SK-N-SH treated with all-trans-retinoic acid at 6 μM for 48 hours (cell line): ENCODE results near the gene ERO1B.
"Not testable (repeated sequence)": the region's sequence is repeated elsewhere in the genome, so short reads cannot be mapped to it uniquely, and the experiment has no call there.

Experiments used
- ATAC-seq: fragments of 200-7000 bp; cut with Tn5 transposase; 3 replicates; pipeline ENCODE4 v1.9.1; 2020; ENCODE audit warnings: mild to moderate bottlenecking, moderate library complexity
- ARNTL ChIP-seq: fragments of 450-650 bp; formaldehyde crosslinking; IDR thresholded peaks from 2 replicates; pipeline ENCODE4 v1.5.0; 2020; ENCODE audit warnings: low read depth, mild to moderate bottlenecking, moderate library complexity, borderline replicate concordance
- BACH2 ChIP-seq: fragments of 250-450 bp; sonication (Bioruptor Pico); IDR thresholded peaks from 2 replicates; pipeline ENCODE4 v1.9.0; 2021; ENCODE audit warnings: mild to moderate bottlenecking, borderline replicate concordance
- CREB5 ChIP-seq: fragments of 250-450 bp; sonication (Bioruptor Pico); IDR thresholded peaks from 2 replicates; pipeline ENCODE4 v1.5.1; 2020; ENCODE audit warnings: low read depth, mild to moderate bottlenecking, moderate library complexity
- CSDC2 ChIP-seq: fragments of 250-450 bp; sonication (Bioruptor Pico); IDR thresholded peaks from 2 replicates; pipeline ENCODE4 v1.5.0; 2020; ENCODE audit warnings: mild to moderate bottlenecking, moderate library complexity
- CSRNP3 ChIP-seq: fragments of 250-450 bp; sonication (Bioruptor Pico); IDR thresholded peaks from 2 replicates; pipeline ENCODE4 v1.5.1; 2021; ENCODE audit warnings: mild to moderate bottlenecking, moderate library complexity
- ESRRG ChIP-seq: fragments of 250-450 bp; sonication (Bioruptor Pico); IDR thresholded peaks from 2 replicates; pipeline ENCODE4 v1.6.1; 2021; ENCODE audit warnings: mild to moderate bottlenecking
- GLIS3 ChIP-seq: fragments of 250-450 bp; sonication (Bioruptor Pico); IDR thresholded peaks from 2 replicates; pipeline ENCODE4 v1.5.0; 2020; ENCODE audit warnings: mild to moderate bottlenecking, moderate library complexity
- OSR1 ChIP-seq: fragments of 250-450 bp; sonication (Bioruptor Pico); IDR thresholded peaks from 2 replicates; pipeline ENCODE4 v1.8.0; 2022; ENCODE audit warnings: moderate library complexity, mild to moderate bottlenecking, inconsistent platforms
- PATZ1 ChIP-seq: fragments of 250-450 bp; sonication (Bioruptor Pico); IDR thresholded peaks from 2 replicates; pipeline ENCODE4 v1.8.0; 2020; ENCODE audit warnings: mild to moderate bottlenecking, moderate library complexity, borderline replicate concordance
- POU6F1 ChIP-seq: fragments of 250-450 bp; sonication (Bioruptor Pico); IDR thresholded peaks from 2 replicates; pipeline ENCODE4 v1.8.0; 2021; ENCODE audit warnings: low read depth, mild to moderate bottlenecking, moderate library complexity, borderline replicate concordance
- PPARA ChIP-seq: fragments of 250-450 bp; sonication (Bioruptor Pico); IDR thresholded peaks from 2 replicates; pipeline ENCODE4 v1.5.0; 2020; ENCODE audit warnings: mild to moderate bottlenecking, borderline replicate concordance
- RARB ChIP-seq: fragments of 250-450 bp; sonication (Bioruptor Pico); IDR thresholded peaks from 2 replicates; pipeline ENCODE4 v1.8.0; 2021; ENCODE audit warnings: mild to moderate bottlenecking, moderate library complexity
- TCF4 ChIP-seq: fragments of 250-450 bp; sonication (Bioruptor Pico); IDR thresholded peaks from 2 replicates; pipeline ENCODE4 v1.8.0; 2021; ENCODE audit warnings: mild to moderate bottlenecking, moderate library complexity, borderline replicate concordance
- TOX ChIP-seq: fragments of 250-450 bp; sonication (Bioruptor Pico); IDR thresholded peaks from 2 replicates; pipeline ENCODE4 v1.8.0; 2021; ENCODE audit warnings: mild to moderate bottlenecking, moderate library complexity, borderline replicate concordance
- TSHZ2 ChIP-seq: fragments of 250-450 bp; sonication (Bioruptor Pico); IDR thresholded peaks from 2 replicates; pipeline ENCODE4 v1.5.0; 2020; ENCODE audit warnings: mild to moderate bottlenecking, moderate library complexity
- ZC3H10 ChIP-seq: fragments of 250-450 bp; sonication (Bioruptor Pico); IDR thresholded peaks from 2 replicates; pipeline ENCODE4 v1.5.1; 2021; ENCODE audit warnings: mild to moderate bottlenecking, moderate library complexity
- ZFP3 ChIP-seq: fragments of 250-450 bp; sonication (Bioruptor Pico); IDR thresholded peaks from 2 replicates; pipeline ENCODE4 v1.5.0; 2020; ENCODE audit warnings: mild to moderate bottlenecking, moderate library complexity
- ZFP30 ChIP-seq: fragments of 450-650 bp; formaldehyde crosslinking; IDR thresholded peaks from 2 replicates; pipeline ENCODE4 v1.5.0; 2022; ENCODE audit warnings: mild to moderate bottlenecking, moderate library complexity
- ZNF565 ChIP-seq: fragments of 450-650 bp; formaldehyde crosslinking; conservative IDR thresholded peaks from 2 replicates; pipeline ENCODE4 v1.5.0; 2020; ENCODE audit warnings: low read depth, mild to moderate bottlenecking, moderate library complexity
- ZNF8 ChIP-seq: fragments of 450-650 bp; formaldehyde crosslinking; IDR thresholded peaks from 2 replicates; pipeline ENCODE4 v1.5.0; 2020; ENCODE audit warnings: mild to moderate bottlenecking, moderate library complexity

ERO1B gene

GRCh38 chr1:236281654-236282424 lies at the start of gene ERO1B:
TSS of gene ERO1B (minus strand) at chr1:236281958. CDS start at chr1:236281783, 175 bp downstream.
- peak; percentile 98 for ATAC-seq
- TF ChIP-seq PPARA (0 out of 2 replicates have a peak, but pooled peaks have one; percentile 36), CSRNP3 (CRISPR knock-in tag) (no peak)

GRCh38 chr1:236331412-236331811 lies 49.7 kb upstream of the ERO1B start:
- ATAC-seq, result not testable (repeated sequence)

GRCh38 chr1:236326432-236326831 lies 44.7 kb upstream of the ERO1B start:
- TF ChIP-seq CREB5 (no peak), BACH2 (CRISPR knock-in tag) (no peak), ZNF8 (no peak), TSHZ2 (CRISPR knock-in tag) (no peak), TOX (CRISPR knock-in tag) (no peak), PPARA (no peak), CSRNP3 (CRISPR knock-in tag) (no peak), GLIS3 (CRISPR knock-in tag) (no peak), TCF4 (no peak), ZNF565 (no peak), ZC3H10 (CRISPR knock-in tag) (no peak), ZFP30 (no peak), ESRRG (CRISPR knock-in tag) (no peak), ZFP3 (no peak), POU6F1 (CRISPR knock-in tag) (no peak), PATZ1 (no peak), ARNTL (CRISPR knock-in tag) (no peak), OSR1 (CRISPR knock-in tag) (no peak), RARB (CRISPR knock-in tag) (no peak), CSDC2 (CRISPR knock-in tag) (no peak)

More at GRCh38 chr1:236326432-236326831, 44.7 kb upstream of the ERO1B start:
- no peak for ATAC-seq
